ENCODE measurements around the gene CDH10. TPM values are rescaled to one million over a fixed set of nuclear protein-coding genes. Genes with fewer than 3 reads are reported as not detected.

CDH10 gene
- total and polyA plus RNA-seq, 2 donors (not counting 3 experiments of a cell fraction or from before 2014, with no cell fraction given) = 0.07 TPM; not detected in 1

GRCh38 chr5:24616566-24616965 is 28.2 kb downstream of the CDH10 start:
- no peaks in the 10 kb centered on the region for H3K79me2 ChIP-seq (ENCODE audit: control insufficient read depth, insufficient read depth, low read length)
- H3K36me3 ChIP-seq (ENCODE audit: control insufficient read depth in 2 of 2, extremely low read depth in 1 of 2, insufficient read depth in 2 of 2, low read length in 2 of 2) = no peaks in the 10 kb centered on the region
- TF ChIP-seq GATA2 (IDR thresholded peaks at IDR 0.05; ENCODE audit: insufficient read depth, insufficient read length, low read depth, low read length) (no peak), EZH2 (IDR thresholded peaks at IDR 0.05; ENCODE audit: borderline replicate concordance, low read depth, low read length, severe bottlenecking) (no peak), MYC (IDR thresholded peaks at IDR 0.05; ENCODE audit: low read depth, low read length) (no peak), POLR2A (IDR thresholded peaks at IDR 0.05; ENCODE audit: low read depth, low read length) (no peak), JUN (IDR thresholded peaks at IDR 0.05; ENCODE audit: borderline replicate concordance, insufficient read depth, insufficient read length, low read depth) (no peak), FOS (IDR thresholded peaks at IDR 0.05; ENCODE audit: borderline replicate concordance, insufficient read depth, low read length) (no peak), MAX (IDR thresholded peaks at IDR 0.05; ENCODE audit: insufficient read depth, insufficient read length) (no peak), POLR2AphosphoS5 (IDR thresholded peaks at IDR 0.05; ENCODE audit: insufficient read depth, low read depth, low read length) (no peak)
- TF ChIP-seq, protein P1, sequence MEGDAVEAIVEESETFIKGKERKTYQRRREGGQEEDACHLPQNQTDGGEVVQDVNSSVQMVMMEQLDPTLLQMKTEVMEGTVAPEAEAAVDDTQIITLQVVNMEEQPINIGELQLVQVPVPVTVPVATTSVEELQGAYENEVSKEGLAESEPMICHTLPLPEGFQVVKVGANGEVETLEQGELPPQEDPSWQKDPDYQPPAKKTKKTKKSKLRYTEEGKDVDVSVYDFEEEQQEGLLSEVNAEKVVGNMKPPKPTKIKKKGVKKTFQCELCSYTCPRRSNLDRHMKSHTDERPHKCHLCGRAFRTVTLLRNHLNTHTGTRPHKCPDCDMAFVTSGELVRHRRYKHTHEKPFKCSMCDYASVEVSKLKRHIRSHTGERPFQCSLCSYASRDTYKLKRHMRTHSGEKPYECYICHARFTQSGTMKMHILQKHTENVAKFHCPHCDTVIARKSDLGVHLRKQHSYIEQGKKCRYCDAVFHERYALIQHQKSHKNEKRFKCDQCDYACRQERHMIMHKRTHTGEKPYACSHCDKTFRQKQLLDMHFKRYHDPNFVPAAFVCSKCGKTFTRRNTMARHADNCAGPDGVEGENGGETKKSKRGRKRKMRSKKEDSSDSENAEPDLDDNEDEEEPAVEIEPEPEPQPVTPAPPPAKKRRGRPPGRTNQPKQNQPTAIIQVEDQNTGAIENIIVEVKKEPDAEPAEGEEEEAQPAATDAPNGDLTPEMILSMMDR (IDR thresholded peaks at IDR 0.05; ENCODE audit: extremely low read depth in 1 of 2, insufficient read depth in 1 of 2, low read depth in 1 of 2, low read length in 2 of 2) = no peak
- CTCF ChIA-PET = no interaction called here
- H3K27me3 ChIP-seq (ENCODE audit: control insufficient read depth in 2 of 2, insufficient read depth in 2 of 2, low read length in 2 of 2) = no peaks in the 10 kb centered on the region
- intact Hi-C loops (cut with micrococcal nuclease) = no loop called here
- no TSS peak for BruUV-seq (replicated peaks)
- no peak overlapping the region for H3K4me3 ChIP-seq (replicated peaks in 1 of 3; ENCODE audit: insufficient read depth in 1 of 3, low read depth in 1 of 3, low read length in 3 of 3)
- H4K20me1 ChIP-seq (replicated peaks; ENCODE audit: control insufficient read depth, extremely low read depth, insufficient read depth, low read length) = no peaks in the 10 kb centered on the region
- H3K9me3 ChIP-seq (replicated peaks; ENCODE audit: control insufficient read depth, insufficient read depth, low read length) = peaks cover 5% of the 10 kb centered on the region
- no peaks in the 10 kb centered on the region for H3K9me1 ChIP-seq (replicated peaks; ENCODE audit: control insufficient read depth, extremely low read depth, insufficient read depth, low read length)
- POLR2A ChIA-PET = no interaction called here
- FAIRE-seq (no peak), DNase-seq (ENCODE audit: low read depth, low spot score) (no peak)
- H3K9ac ChIP-seq (replicated peaks; ENCODE audit: extremely low read depth, insufficient read depth, low read length) = no peak overlapping the region
- dilution Hi-C loops (cut with MboI; ENCODE audit: extremely low pct_ligation_motif_present, low sequenced_read_pairs) = no loop called here
- H3K27ac ChIP-seq (ENCODE audit: insufficient read depth, low read depth, low read length) = no peak overlapping the region
- H3K4me2 ChIP-seq (ENCODE audit: insufficient read depth, low read length) = no peak overlapping the region
- no peaks in the 10 kb centered on the region for H3K4me1 ChIP-seq (ENCODE audit: control insufficient read depth, extremely low read depth, insufficient read depth, low read length)
- no peak overlapping the region for H2AFZ ChIP-seq (ENCODE audit: low read depth, low read length)
